CD4-positive, alpha-beta T cell treated with Interleukin-15 for 1 hour (primary cell): ENCODE results near the gene IER5.
A peak's percentile ranks its signal among the peaks of the same experiment; 100 is the strongest.
"Not testable (repeated sequence)": the region's sequence is repeated elsewhere in the genome, so short reads cannot be mapped to it uniquely, and the experiment has no call there.

ENCODE experiments used
- DNase-seq: peaks from one replicate; pipeline ENCODE4 v3.0.0-alpha.2; 2020

IER5 gene

GRCh38 chr1:181088079-181089016 is at the start of gene IER5:
IER5 (plus strand) TSS chr1:181088700; CDS start chr1:181088903, 203 bp downstream.
- DNase-seq = peak; percentile 97

GRCh38 chr1:181040284-181040865 is 48.1 kb upstream of the IER5 start:
- no peak for DNase-seq

- peak; percentile 63 for DNase-seq
These were observed 45.2 kb upstream of the IER5 start for GRCh38 chr1:181043025-181043888.

- DNase-seq = peak; percentile 70
These were observed 44.0 kb upstream of the IER5 start for GRCh38 chr1:181044449-181044966.

- DNase-seq = not testable (repeated sequence)
These were observed 42.6 kb upstream of the IER5 start for GRCh38 chr1:181045946-181046345.

GRCh38 chr1:181049378-181049777 is 39.1 kb upstream of the IER5 start:
- DNase-seq = no peak

- DNase-seq = no peak
These were observed 37.6 kb upstream of the IER5 start for GRCh38 chr1:181050922-181051321.

GRCh38 chr1:181056560-181056959 is 31.9 kb upstream of the IER5 start:
- DNase-seq = no peak

- no peak for DNase-seq
These were observed 31.4 kb upstream of the IER5 start for GRCh38 chr1:181057079-181057478.

- no peak for DNase-seq
These were observed 29.1 kb upstream of the IER5 start for GRCh38 chr1:181059435-181059834.

- no peak for DNase-seq
These were observed 28.4 kb upstream of the IER5 start for GRCh38 chr1:181060066-181060465.

GRCh38 chr1:181060947-181061346 is 27.6 kb upstream of the IER5 start:
- DNase-seq = not testable (repeated sequence)

GRCh38 chr1:181061487-181061886 is 27.0 kb upstream of the IER5 start:
- DNase-seq = no peak

- peak; percentile 70 for DNase-seq
These were observed 26.3 kb upstream of the IER5 start for GRCh38 chr1:181061891-181062835.

- DNase-seq = peak; percentile 58
These were observed 25.6 kb upstream of the IER5 start for GRCh38 chr1:181062836-181063428.

- DNase-seq = no peak
These were observed 24.4 kb upstream of the IER5 start for GRCh38 chr1:181064011-181064623.

- DNase-seq = no peak
These were observed 23.8 kb upstream of the IER5 start for GRCh38 chr1:181064702-181065101.

GRCh38 chr1:181073638-181074037 is 14.9 kb upstream of the IER5 start:
- no peak for DNase-seq

- no peak for DNase-seq
These were observed 12.6 kb upstream of the IER5 start for GRCh38 chr1:181075766-181076350.

GRCh38 chr1:181076852-181077251 is 11.6 kb upstream of the IER5 start:
- DNase-seq = no peak
